ENCODE measurements around the gene ZNF516.

The ZNF516 gene

GRCh38 chr18:76441002-76441667 lies 53.9 kb downstream of the ZNF516 start:
- no peak for DNase-seq

- no peak for DNase-seq
Measured at GRCh38 chr18:76437910-76438309, 57.1 kb downstream of the ZNF516 start.

- DNase-seq, result no peak
Measured at GRCh38 chr18:76437011-76437410, 58.0 kb downstream of the ZNF516 start.

- DNase-seq, result no peak
Measured at GRCh38 chr18:76436342-76436741, 58.7 kb downstream of the ZNF516 start.

GRCh38 chr18:76435316-76435989 lies 59.6 kb downstream of the ZNF516 start:
- DNase-seq, result no peak

- DNase-seq, result no peak
Measured at GRCh38 chr18:76434452-76434851, 60.6 kb downstream of the ZNF516 start.

- DNase-seq, result no peak
Measured at GRCh38 chr18:76433788-76434187, 61.3 kb downstream of the ZNF516 start.

- DNase-seq, result no peak
Measured at GRCh38 chr18:76432970-76433767, 61.9 kb downstream of the ZNF516 start.

- DNase-seq, result no peak
Measured at GRCh38 chr18:76432274-76432755, 62.7 kb downstream of the ZNF516 start.

GRCh38 chr18:76431437-76432273 lies 63.4 kb downstream of the ZNF516 start:
- DNase-seq, result no peak

- no peak for DNase-seq
Measured at GRCh38 chr18:76430636-76431035, 64.4 kb downstream of the ZNF516 start.

- DNase-seq, result no peak
Measured at GRCh38 chr18:76429262-76430126, 65.5 kb downstream of the ZNF516 start.

- DNase-seq, result no peak
Measured at GRCh38 chr18:76428396-76429261, 66.4 kb downstream of the ZNF516 start.

- no peak for DNase-seq
Measured at GRCh38 chr18:76426737-76427305, 68.2 kb downstream of the ZNF516 start.

GRCh38 chr18:76425146-76426131 lies 69.6 kb downstream of the ZNF516 start:
- no peak for DNase-seq

- no peak for DNase-seq
Measured at GRCh38 chr18:76422838-76423237, 72.2 kb downstream of the ZNF516 start.

- no peak for DNase-seq
Measured at GRCh38 chr18:76422121-76422520, 72.9 kb downstream of the ZNF516 start.

GRCh38 chr18:76421685-76422078 lies 73.4 kb downstream of the ZNF516 start:
- no peak for DNase-seq
